HG02973 (cell line): ENCODE measurements around the gene ZNF236.
A peak's percentile ranks its signal among the peaks of the same experiment; 100 is the strongest.
"Not testable (repeated sequence)": the region's sequence is repeated elsewhere in the genome, so short reads cannot be mapped to it uniquely, and the experiment has no call there.

Experiments used
- ATAC-seq: cut with Tn5 transposase; IDR thresholded peaks from one replicate; pipeline ENCODE4 v1.9.1; 2021; ENCODE audit warnings: moderate library complexity; ENCODE audit not compliant: unreplicated experiment

ZNF236 gene

GRCh38 chr18:76943542-76944339, 121.4 kb downstream of the ZNF236 start:
- ATAC-seq, result no peak

- not testable (repeated sequence) for ATAC-seq
These were observed 122.0 kb downstream of the ZNF236 start for GRCh38 chr18:76944346-76944745.

- ATAC-seq, result no peak
These were observed 126.0 kb downstream of the ZNF236 start for GRCh38 chr18:76948345-76948744.

- no peak for ATAC-seq
These were observed 129.3 kb downstream of the ZNF236 start for GRCh38 chr18:76951456-76952247.

- no peak for ATAC-seq
These were observed 130.4 kb downstream of the ZNF236 start for GRCh38 chr18:76952747-76953146.

- no peak for ATAC-seq
These were observed 130.8 kb downstream of the ZNF236 start for GRCh38 chr18:76953156-76953555.

- no peak for ATAC-seq
These were observed 131.4 kb downstream of the ZNF236 start for GRCh38 chr18:76953583-76954233.

- no peak for ATAC-seq
These were observed 133.3 kb downstream of the ZNF236 start for GRCh38 chr18:76955524-76956170.

- no peak for ATAC-seq
These were observed 134.3 kb downstream of the ZNF236 start for GRCh38 chr18:76956648-76957047.

- no peak for ATAC-seq
These were observed 135.3 kb downstream of the ZNF236 start for GRCh38 chr18:76957384-76958355.

GRCh38 chr18:76958692-76959341, 136.5 kb downstream of the ZNF236 start:
- no peak for ATAC-seq

- no peak for ATAC-seq
These were observed 137.2 kb downstream of the ZNF236 start for GRCh38 chr18:76959605-76960004.

GRCh38 chr18:76960528-76961035, 138.2 kb downstream of the ZNF236 start:
- ATAC-seq, result no peak

- no peak for ATAC-seq
These were observed 140.5 kb downstream of the ZNF236 start for GRCh38 chr18:76962851-76963250.

GRCh38 chr18:76963936-76964335, 141.6 kb downstream of the ZNF236 start:
- peak; percentile 61 for ATAC-seq

- peak; percentile 54 for ATAC-seq
These were observed 143.3 kb downstream of the ZNF236 start for GRCh38 chr18:76965555-76966151.

GRCh38 chr18:76967299-76967698, 144.9 kb downstream of the ZNF236 start:
- not testable (repeated sequence) for ATAC-seq

- ATAC-seq, result no peak
These were observed 145.5 kb downstream of the ZNF236 start for GRCh38 chr18:76967721-76968472.
